ENCODE results near the gene SYNGR1. TPM values are rescaled to one million over a fixed set of nuclear protein-coding genes. Genes with fewer than 3 reads are reported as not detected.

The SYNGR1 gene
- total RNA-seq, 1 experiment from 2014 or later, result 0.35 TPM

- Mint-ChIP-seq H3K36me3 (ENCODE audit: insufficient read depth, unreplicated experiment) (peaks cover 85% of the 10 kb centered on the region), H3K4me3 (ENCODE audit: unreplicated experiment) (no peak overlapping the region), H3K27ac (ENCODE audit: low read depth, unreplicated experiment) (no peak overlapping the region), H3K9me3 (ENCODE audit: unreplicated experiment) (no peaks in the 10 kb centered on the region), H3K4me1 (ENCODE audit: insufficient read depth, unreplicated experiment) (peaks cover 44% of the 10 kb centered on the region), H3K27me3 (ENCODE audit: insufficient read depth, unreplicated experiment) (no peaks in the 10 kb centered on the region)
- ChIA-PET CTCF (interaction anchor here (12.1 kb wide), 1 partner anchor 141 kb away, joined by 256 read pairs; no protein-coding TSS in a partner anchor), POLR2A (interaction anchor here (6.4 kb wide), 1 partner anchor 139 kb away, joined by 53 read pairs; no protein-coding TSS in a partner anchor)
- no peak for TF ChIP-seq CTCF (IDR thresholded peaks at IDR 0.05; ENCODE audit: unreplicated experiment)
- no peak for DNase-seq (ENCODE audit: unreplicated experiment)
- BruUV-seq (replicated peaks), result no TSS peak
- intact Hi-C loops (cut with micrococcal nuclease), result no loop called here
Measured at GRCh38 chr22:39313258-39314001, 36.4 kb upstream of the SYNGR1 start.

- H3K4me3 Mint-ChIP-seq (ENCODE audit: unreplicated experiment), result peak overlapping the region; percentile 99
- H3K27ac Mint-ChIP-seq (ENCODE audit: low read depth, unreplicated experiment), result no peak overlapping the region
- no peak for DNase-seq (ENCODE audit: unreplicated experiment)
- peaks cover 34% of the 10 kb centered on the region for H3K4me1 Mint-ChIP-seq (ENCODE audit: insufficient read depth, unreplicated experiment)
- no peaks in the 10 kb centered on the region for H3K27me3 Mint-ChIP-seq (ENCODE audit: insufficient read depth, unreplicated experiment)
- ChIA-PET CTCF (interaction anchor here (0.6 to 12.1 kb wide), 4 partner anchors 12 to 221 kb away, joined by 4 to 256 read pairs (median 4); no protein-coding TSS in a partner anchor), POLR2A (interaction anchor here (0.9 to 6.4 kb wide), 4 partner anchors 74 to 208 kb away, joined by 3 to 102 read pairs (median 60); partner anchors contain the start of gene ATF4)
- intact Hi-C loops (cut with micrococcal nuclease), result no loop called here
- H3K36me3 Mint-ChIP-seq (ENCODE audit: insufficient read depth, unreplicated experiment), result peaks cover 95% of the 10 kb centered on the region
- no peak for TF ChIP-seq CTCF (IDR thresholded peaks at IDR 0.05; ENCODE audit: unreplicated experiment)
- BruUV-seq (replicated peaks), result no TSS peak
- H3K9me3 Mint-ChIP-seq (ENCODE audit: unreplicated experiment), result no peaks in the 10 kb centered on the region
Measured at GRCh38 chr22:39314251-39314971, 35.4 kb upstream of the SYNGR1 start.

GRCh38 chr22:39315389-39315788 lies 34.4 kb upstream of the SYNGR1 start:
- no peaks in the 10 kb centered on the region for H3K27me3 Mint-ChIP-seq (ENCODE audit: insufficient read depth, unreplicated experiment)
- intact Hi-C loops (cut with micrococcal nuclease), result loop anchor here (5.0 kb wide), 3 partner anchors 207 to 443 kb away; partner anchors contain the start of genes ATF4 and CBX6
- H3K36me3 Mint-ChIP-seq (ENCODE audit: insufficient read depth, unreplicated experiment), result peaks cover 96% of the 10 kb centered on the region
- no peak for DNase-seq (ENCODE audit: unreplicated experiment)
- no peak for TF ChIP-seq CTCF (IDR thresholded peaks at IDR 0.05; ENCODE audit: unreplicated experiment)
- H3K9me3 Mint-ChIP-seq (ENCODE audit: unreplicated experiment), result no peaks in the 10 kb centered on the region
- BruUV-seq (replicated peaks), result no TSS peak
- no peak overlapping the region for H3K27ac Mint-ChIP-seq (ENCODE audit: low read depth, unreplicated experiment)
- peaks cover 25% of the 10 kb centered on the region for H3K4me1 Mint-ChIP-seq (ENCODE audit: insufficient read depth, unreplicated experiment)
- ChIA-PET CTCF (interaction anchor here (0.6 to 12.1 kb wide), 14 partner anchors 11 to 300 kb away, joined by 3 to 256 read pairs (median 4); no protein-coding TSS in a partner anchor), POLR2A (interaction anchor here (0.5 to 6.4 kb wide), 11 partner anchors 70 to 1087 kb away, joined by 3 to 102 read pairs (median 3); partner anchors contain the start of genes ATF4 and RPS19BP1)
- H3K4me3 Mint-ChIP-seq (ENCODE audit: unreplicated experiment), result peak overlapping the region; percentile 99

All from MCF 10A (cell line).